ENCODE measurements around the gene AHNAK2.
"Not testable (repeated sequence)": the region's sequence is repeated elsewhere in the genome, so short reads cannot be mapped to it uniquely, and the experiment has no call there.

Gene AHNAK2

DNA sequence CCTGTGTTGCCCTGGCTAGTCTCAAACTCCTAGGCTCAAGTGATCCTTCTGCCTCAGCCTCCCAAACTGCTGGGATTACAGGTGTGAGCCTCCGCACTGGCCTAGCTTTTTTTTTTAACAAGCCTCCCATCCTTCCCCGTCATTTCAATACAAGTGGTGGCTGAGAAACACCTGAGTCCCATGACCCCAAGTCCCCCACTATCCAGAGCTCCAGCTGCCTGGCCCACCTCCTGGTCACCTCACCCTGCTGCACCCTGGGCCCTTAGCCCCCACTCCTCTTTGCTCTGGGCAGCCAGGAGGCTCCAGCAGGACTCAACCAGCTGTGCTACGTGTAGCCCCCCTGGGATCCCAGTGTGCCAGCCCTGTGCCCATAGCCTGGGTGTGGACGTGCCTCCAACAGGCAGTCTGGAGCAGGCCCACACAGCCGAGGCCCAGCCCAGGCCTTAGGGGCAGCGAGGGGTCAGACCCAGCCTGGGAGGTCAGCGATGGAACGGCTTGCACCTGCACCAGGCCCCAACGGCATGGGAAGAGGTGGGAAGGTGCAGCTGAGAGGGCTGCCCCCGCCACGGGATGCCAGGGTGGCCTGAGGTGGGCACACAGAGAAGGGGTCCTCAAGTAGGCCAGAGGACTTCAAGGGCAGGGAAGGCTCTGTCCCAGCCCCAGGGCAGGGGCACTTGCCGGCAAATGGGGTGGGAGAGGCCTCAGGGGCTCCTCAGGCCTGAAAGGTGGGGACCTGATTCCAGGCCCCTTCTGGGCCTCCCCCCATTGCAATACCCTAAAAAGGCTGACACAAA lies 6.5 kb downstream of the AHNAK2 start:
- DNase-seq = no peak

DNA sequence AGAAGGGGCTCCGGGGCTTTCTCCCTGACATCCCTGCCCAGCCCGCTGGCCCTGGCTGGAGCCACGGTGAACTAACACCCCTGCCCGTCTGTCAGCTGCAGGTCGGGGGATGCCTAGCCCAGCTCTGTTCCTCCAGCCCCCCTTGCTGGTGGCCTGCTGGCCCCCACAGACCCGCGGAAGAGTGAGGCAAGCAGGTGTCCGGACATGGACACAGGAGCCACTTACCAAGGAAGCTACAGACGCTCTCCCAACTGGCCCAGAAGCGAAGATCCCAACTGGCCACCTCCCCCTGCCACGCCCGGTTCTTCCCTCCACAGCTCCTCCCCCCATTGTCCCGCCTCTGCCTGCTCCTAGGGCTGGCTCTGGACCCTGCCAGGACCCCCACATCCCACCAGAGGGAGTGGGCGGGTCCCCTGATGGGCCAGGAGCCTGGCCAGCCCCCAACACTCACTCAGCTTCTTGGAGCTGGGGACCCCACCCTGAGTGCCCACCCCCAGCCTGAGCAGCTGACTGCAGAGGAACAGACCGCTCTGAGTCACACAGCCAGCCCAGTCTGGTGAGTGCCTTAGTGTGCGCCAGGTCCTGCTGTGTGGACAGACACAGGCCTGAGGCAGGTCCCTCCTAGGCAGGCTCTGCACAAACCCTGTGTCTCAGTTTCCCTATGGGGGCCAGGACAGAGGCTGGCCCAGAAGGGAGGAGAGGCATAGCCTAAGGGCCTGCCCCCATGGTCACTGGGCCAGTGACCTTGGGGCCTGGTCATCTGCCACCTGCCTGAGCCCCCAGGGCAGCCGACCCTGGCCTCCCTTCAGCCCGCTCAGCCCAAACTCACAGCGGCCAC lies 7.7 kb downstream of the AHNAK2 start:
- DNase-seq = no peak

GRCh38 chr14:104969741-104970230 lies 8.4 kb downstream of the AHNAK2 start:
- DNase-seq = no peak

GRCh38 chr14:104968541-104969401 lies 9.4 kb downstream of the AHNAK2 start:
- no peak for DNase-seq

DNA sequence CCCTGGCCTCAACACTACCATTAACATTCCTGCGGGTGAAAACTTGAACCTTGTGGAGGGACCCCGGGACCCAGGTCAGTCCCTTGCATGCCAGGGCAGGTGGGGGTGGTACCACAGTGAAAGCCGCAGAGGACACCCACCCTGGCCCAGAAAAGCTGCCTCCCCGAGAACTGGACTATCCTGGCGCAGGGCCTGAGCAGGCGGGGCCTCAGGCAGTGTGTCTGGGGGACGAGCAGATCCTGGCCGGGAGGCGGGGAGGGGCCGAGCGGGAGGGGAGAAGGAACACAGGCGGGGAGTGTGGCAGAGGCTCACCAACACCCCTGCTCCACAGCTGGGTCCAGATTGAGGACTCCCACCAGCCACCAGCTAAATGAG lies 10.0 kb downstream of the AHNAK2 start:
- no peak for DNase-seq

DNA sequence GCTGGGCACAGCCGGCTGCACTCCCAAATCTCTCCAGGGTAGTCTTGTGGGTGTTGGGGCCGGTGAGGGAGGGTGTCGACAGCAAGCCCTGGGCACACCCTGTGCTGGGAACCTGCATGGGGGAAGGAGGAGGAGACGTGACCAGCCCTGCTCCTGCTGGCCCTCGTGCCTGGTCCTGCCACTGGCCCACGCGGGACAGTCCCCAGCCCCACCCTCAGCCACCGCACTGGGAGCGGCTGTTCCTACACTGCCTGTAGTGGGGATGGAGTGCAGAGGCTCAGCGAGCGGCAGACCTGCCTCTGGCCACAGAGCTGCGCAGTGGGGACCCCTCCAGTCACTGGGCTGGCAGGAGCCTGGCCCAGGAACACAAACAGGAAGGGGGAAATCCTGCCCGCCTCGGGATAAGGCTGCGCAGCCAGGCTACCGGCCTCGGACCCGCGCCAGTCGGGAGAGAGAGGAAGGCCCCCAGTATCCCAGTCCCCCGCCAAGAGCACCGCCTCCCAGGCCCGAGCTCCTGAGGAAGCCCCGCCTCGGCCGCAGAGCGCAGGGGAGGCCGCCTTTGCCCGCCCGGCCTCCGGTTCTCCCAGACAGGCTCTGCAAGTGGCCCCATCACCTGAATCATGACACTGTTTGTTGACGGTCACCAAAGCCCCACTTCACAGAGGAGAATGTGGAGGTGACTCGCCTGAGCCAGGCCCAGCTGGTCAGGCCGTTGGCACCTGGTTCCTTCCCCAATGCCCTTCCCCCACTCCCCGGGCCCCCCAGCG lies 10.6 kb downstream of the AHNAK2 start:
- no peak for DNase-seq

- DNase-seq = no peak
Measured at GRCh38 chr14:104966981-104967385, 11.2 kb downstream of the AHNAK2 start.

- no peak for DNase-seq
Measured at GRCh38 chr14:104966261-104966865, 11.8 kb downstream of the AHNAK2 start.

DNA sequence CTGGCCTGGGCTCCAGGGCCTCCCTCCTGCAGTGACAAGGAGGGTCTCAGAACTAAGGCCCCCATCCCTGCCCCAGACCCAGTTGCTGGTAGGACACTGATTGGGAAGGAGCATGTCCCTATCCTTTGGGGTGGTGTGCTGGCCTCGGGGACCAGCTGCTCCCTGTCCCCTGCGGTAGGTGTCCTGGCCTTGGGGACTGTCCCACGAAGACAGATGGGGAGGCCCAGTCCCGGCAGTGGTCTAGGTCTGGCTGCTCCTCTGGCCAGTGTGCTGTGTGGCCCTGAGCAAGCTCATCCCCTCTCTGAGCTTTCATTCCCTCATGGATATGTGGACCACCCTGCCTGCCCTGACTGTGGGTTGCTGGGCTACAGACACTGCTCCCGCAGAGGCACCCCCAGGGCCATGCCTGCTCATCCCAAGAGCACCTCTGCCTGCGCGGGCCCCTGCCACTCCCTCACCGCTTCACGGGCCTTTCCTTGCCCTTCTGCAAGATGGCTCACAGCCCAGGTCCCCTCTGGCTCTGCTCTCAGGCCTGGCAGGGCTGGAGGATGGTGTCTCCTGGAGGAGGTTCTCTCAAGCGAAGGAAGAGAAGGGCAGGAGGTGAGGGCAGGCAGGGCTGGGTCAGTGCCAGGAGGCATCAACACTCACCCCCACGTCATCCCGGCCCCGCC lies 12.5 kb downstream of the AHNAK2 start:
- no peak for DNase-seq

DNA sequence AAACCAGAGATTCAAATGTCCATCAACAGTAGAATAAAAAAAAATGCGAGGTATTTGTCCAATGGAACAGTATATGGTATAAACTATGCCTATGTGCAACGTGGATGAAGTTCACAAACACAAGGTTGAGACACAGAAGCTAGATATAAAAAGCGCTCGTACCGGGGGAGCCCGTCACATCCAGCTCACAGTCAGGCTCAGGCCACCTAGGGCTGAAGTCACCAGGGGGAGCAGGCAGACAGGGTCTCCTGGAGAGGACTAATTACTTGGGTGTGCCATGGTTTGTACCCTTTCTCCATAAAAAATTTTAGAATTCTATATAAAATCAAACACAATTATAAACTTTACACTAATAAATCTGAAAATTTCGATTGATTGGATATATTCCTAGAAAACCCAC lies 13.6 kb downstream of the AHNAK2 start:
- DNase-seq = no peak

DNA sequence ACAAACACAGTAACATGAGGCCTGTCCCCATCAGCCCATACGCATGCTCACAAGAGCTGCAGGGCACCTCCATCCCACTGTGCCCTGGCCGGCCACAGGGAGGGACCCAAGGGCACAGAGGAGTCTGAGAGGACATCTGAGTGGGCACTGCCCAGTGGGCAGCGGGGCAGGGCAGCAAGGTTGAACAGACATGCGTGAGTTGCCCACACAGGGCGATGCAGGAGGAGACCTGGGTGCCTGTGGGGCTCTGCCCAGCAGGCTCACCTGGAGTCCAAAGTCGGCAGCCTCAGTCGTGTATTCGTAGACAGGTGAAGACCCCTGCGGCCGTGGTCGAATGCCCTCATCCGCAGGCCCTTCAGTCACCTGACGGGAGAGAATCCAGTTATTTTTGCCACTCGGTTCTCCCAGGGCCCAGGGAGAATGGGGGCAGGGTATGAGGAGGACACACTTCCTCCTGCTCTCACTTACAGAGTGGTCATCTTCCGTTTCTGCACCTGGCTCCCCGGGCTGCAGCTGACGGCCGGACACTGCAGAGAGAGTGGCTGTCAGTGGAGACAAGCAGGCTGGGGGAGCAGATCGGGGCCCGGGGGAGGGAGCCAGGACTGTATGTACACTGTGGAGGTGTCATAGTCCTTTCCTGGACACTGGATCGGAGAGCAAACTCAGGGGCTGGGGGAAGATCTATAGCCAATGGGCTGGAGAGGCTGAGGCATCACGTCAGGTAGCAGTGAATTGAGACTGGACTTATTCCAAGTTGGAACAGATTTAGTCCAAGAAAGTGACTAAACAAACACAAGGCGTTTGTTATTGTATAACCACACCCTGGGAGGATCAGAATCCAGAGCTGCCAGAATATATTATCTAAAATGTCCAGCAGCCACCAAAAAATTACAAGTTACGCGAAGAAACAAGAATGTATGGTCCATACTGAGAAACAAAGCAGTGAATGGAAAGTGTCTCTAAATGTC lies 20.7 kb downstream of the AHNAK2 start:
- no peak for DNase-seq

DNA sequence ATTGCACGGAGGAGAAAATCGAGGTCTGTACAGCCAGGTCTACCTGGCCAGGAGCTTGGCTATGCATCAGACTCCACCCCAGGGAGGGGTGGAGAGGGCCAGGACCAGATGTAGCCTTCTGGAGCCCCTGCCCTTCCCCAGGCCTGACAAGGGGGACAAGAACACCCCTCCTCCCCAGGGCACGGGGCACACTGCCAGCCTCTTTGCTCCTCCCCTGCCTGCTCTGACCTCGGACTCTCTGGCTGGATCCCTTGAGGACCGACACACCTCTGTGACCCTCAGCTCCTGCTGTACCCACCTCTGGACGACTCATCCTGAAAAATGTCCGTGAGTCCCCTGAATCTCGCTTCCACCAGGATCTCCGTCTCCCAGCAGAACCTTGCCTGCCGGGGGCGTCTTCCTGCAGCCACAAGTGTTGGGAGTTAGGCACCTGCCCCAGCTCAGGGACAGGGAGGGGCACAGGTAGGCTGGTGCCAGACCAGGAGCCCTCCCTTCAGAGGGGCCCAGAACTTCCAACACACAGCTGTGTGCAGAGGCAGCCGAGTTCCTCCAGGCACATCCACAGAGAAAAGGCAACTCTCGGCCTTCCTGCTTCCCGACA lies 21.8 kb downstream of the AHNAK2 start:
- DNase-seq = no peak

DNA sequence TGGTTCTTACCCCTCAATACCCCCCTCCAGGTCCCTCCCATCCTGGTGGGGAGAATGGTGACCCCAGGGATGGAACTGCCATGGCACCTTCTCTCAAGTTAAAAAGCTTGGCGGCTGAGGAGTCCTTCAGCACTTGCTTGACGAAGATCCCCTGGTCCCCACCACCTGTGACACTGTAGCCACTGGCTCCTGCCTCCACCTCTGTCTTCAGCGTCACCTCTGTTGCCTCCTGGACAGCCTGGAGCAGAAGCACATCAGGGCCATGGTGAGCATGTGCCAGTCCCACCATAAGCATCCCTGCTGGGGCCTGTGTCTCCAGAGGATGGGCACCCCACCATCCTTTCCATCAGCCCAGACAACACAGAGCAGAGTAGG lies 22.8 kb downstream of the AHNAK2 start:
- no peak for DNase-seq

DNA sequence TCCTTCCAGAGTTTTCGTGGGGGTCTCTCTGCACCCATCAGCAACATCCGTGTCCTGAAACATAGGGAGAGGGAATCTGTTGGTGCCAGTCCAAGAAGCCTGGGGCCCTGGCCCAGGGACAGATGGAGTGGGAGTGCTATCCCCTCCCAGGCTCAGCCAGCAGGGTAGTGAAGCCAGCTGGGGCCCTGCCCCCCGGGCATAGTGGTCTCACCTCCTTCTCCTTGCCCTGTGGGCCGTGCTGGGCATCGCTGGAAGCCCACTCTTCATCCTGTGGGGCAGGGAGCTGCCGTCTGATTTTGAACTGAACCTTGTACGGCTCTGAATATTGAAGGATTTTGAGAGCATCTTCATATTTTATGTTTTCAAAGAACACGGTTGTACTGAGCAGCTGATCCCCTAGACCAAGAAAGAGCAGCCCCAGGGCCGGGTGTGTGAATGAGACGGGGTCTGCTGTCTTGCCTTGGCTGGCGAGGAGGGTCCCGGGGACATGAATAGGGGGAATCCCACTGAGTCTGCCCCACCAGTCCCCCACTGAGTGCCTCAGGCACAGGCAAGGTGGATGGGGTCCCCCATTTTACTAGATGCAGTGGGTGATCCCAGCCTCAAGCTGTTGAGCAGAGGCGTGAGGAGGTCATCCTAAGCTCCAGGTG lies 23.3 kb downstream of the AHNAK2 start:
- DNase-seq = no peak

DNA sequence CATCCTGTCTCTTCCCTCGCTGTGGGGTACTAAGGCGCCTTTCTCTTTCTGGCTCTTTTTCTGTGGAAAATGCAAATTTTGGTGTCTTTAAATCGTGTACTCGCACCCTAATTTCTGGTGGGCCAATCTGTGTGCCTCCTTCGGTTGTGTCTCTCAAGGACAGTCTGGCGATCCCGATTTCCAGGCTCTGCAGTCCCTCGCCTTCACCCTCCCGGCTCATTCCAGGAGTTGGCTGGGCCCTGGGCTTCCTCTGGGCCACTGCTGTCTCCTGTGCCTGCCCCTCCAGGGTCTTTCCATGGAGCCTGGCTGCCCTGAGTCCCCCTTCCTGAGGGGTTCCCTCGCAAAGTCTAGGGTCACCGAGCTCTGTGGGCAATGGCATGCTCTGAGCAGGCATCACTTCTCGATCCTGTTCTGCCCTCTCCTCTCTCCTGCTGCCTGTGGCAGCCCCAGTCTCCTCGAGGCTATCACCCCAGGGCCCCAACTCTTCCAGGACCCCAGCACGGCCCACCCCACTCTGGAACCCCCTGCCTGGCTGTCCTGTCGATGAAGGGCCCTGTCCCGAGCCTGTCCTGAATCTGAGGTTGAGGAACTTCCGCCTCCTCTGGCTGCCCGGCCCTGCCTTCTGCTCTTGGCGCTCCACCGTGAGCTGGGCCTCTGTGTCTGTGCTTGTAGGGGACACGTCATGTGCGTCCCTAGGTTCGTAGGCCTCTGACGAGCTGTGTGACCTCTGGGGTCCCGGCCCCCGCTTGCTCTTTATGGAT lies 24.1 kb downstream of the AHNAK2 start:
- DNase-seq = no peak

DNA sequence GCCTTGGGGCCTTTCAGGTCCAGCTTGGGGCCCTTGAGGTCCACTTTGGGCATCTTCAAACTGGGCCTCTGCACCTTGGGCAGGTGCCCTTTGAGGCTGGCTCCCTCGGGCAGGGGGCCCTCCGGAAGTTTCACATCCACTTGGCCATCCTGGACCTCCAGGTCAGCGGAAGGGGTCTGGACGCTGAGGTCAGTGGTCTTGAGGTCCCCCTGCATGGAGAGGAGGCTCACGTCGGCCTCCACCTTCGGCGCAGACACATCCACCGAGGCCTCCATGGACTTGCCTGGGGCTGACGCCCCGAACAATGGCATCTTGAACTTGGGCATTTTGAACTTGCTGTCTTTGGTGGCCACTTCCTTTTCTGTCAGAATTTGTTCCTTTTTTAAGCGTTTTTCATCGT lies 25.1 kb downstream of the AHNAK2 start:
- no peak for DNase-seq

- not testable (repeated sequence) for DNase-seq
Measured at GRCh38 chr14:104951863-104952657, 26.1 kb downstream of the AHNAK2 start.

Data from KG1 (cell line).